ENCODE results near the gene SS18L1.
A peak's percentile ranks its signal among the peaks of the same experiment; 100 is the strongest.

Gene SS18L1

GRCh38 chr20:62157387-62158087 is 14.0 kb downstream of the SS18L1 start:
- no peak for DNase-seq

GRCh38 chr20:62158088-62158400 is 14.5 kb downstream of the SS18L1 start:
- no peak for DNase-seq

GRCh38 chr20:62158541-62158940 is 15.0 kb downstream of the SS18L1 start:
- DNase-seq, result no peak

GRCh38 chr20:62159052-62159451 is 15.5 kb downstream of the SS18L1 start:
- DNase-seq, result no peak

GRCh38 chr20:62159839-62160238 is 16.3 kb downstream of the SS18L1 start:
- DNase-seq, result peak; percentile 91

- no peak for DNase-seq
These were observed 16.7 kb downstream of the SS18L1 start for GRCh38 chr20:62160253-62160652.

- DNase-seq, result no peak
These were observed 17.3 kb downstream of the SS18L1 start for GRCh38 chr20:62160876-62161275.

GRCh38 chr20:62161347-62161746 is 17.8 kb downstream of the SS18L1 start:
- DNase-seq, result no peak

- no peak for DNase-seq
These were observed 19.4 kb downstream of the SS18L1 start for GRCh38 chr20:62162765-62163484.

- no peak for DNase-seq
These were observed 19.9 kb downstream of the SS18L1 start for GRCh38 chr20:62163485-62163865.

GRCh38 chr20:62163986-62164762 is 20.6 kb downstream of the SS18L1 start:
- DNase-seq, result no peak

- no peak for DNase-seq
These were observed 21.6 kb downstream of the SS18L1 start for GRCh38 chr20:62164879-62165761.

GRCh38 chr20:62165762-62166399 is 22.3 kb downstream of the SS18L1 start:
- DNase-seq, result no peak

GRCh38 chr20:62167474-62167873 is 23.9 kb downstream of the SS18L1 start:
- no peak for DNase-seq

GRCh38 chr20:62168061-62168460 is 24.5 kb downstream of the SS18L1 start:
- no peak for DNase-seq

- no peak for DNase-seq
These were observed 25.4 kb downstream of the SS18L1 start for GRCh38 chr20:62168890-62169435.

- no peak for DNase-seq
These were observed 27.0 kb downstream of the SS18L1 start for GRCh38 chr20:62170536-62170935.

- no peak for DNase-seq
These were observed 27.7 kb downstream of the SS18L1 start for GRCh38 chr20:62171245-62171644.

- DNase-seq, result no peak
These were observed 29.1 kb downstream of the SS18L1 start for GRCh38 chr20:62172666-62173065.

- DNase-seq, result no peak
These were observed 30.6 kb downstream of the SS18L1 start for GRCh38 chr20:62174021-62174804.

All from activated CD4-positive, alpha-beta T cell treated with anti-CD3 and anti-CD28 coated beads, Interleukin-2, amount 50 U/mL, for 16 hours (primary cell).